GM19023 (cell line): ENCODE data around the gene PTPRN2.

ENCODE experiments used
- ATAC-seq: cut with Tn5 transposase; IDR thresholded peaks from one replicate; pipeline ENCODE4 v1.9.1; 2021; ENCODE audit warnings: mild to moderate bottlenecking, moderate library complexity; ENCODE audit not compliant: unreplicated experiment

PTPRN2 gene

DNA sequence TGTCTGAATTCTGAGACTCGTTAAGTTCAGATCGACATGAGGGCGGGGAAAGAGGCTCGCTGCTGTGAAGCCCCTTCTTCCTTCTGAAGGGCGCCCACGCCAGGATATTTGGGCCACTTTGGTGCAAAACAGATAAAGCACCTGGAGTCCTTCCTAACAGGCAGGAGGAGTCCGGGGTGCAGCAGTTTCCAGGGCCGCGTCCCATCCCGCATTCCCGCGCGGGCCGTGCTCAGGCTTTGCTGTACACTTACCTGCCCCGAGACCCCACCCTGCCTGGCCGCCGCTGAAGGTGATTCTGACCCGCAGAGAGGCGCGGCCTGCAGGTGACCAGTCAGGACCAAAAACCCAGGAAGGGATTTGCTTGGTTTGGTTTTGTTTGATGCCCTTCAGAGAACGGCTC is 454.6 kb downstream of the PTPRN2 start:
- ATAC-seq, result no peak

DNA sequence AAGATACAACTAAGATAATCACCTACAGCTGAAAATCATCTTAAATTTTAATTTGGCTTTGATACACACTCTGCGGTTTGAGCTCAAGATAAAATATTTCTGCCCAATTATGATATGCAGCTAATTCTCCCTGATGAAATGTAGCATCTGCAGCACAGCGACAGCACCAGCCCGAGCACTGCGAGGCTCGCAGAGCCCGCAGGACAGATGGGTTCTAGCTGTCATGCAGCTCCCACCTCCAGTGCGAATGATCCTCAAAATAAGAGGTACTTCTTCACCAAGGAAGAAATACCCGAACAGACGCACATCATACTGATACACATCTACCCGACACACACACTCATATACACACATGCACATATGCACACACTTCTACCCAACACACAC is 457.6 kb downstream of the PTPRN2 start:
- ATAC-seq, result no peak

DNA sequence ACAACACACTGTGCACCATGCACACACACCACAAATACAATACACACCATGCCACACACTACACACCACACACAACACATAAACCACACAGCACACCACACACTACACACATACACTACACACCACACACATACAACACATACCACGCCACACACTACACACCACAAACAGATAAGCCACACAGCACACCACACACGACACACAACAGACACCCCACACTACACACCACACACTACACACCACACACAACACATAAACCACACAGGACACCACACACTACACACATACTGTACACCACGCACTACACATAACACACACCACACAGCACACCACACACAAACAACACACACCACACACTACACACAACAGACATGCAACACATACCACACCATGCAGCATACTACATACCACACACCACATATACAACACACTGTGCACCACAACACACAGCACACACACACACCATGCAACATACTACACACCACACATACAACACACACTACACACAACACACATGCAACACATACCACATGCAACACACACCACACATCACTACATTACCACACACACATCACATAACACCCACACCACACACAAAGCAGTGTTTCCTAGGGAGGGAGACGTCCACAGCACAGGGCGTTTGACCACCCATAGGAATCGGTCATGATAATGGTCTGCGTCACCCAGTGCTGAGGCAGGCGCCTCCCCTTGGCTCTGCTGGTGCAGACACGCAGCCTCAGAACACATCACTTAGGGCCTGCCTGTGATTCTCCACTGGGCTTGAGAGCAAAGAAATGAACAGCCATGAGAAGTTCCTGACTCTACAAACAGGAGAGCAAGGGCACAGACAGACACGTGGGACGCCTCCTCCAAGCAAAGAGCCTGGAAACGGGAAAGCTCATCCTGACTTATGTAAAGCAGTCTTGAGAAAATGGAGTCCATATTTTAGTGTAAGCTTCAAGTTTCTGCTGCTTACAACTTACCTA is 458.3 kb downstream of the PTPRN2 start:
- no peak for ATAC-seq

DNA sequence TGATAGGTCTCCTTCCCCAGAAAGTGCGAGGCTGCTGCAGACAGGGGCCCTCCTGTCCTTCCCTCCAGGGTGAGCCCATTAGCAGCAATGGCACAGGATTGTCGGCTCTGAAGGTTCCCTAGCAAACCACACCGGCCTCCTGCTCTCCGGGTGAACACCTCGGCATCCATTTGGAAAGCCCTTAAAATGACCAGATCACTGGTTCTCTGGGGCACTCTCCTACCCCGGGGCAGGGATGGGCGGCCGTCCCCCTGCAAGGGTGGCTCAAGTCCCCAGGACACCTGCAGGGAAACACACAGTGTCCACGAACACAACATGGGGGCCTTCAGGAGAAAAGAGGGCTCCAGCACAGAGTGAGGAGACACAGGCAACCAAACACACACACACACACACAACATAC is 459.1 kb downstream of the PTPRN2 start:
- ATAC-seq, result no peak

DNA sequence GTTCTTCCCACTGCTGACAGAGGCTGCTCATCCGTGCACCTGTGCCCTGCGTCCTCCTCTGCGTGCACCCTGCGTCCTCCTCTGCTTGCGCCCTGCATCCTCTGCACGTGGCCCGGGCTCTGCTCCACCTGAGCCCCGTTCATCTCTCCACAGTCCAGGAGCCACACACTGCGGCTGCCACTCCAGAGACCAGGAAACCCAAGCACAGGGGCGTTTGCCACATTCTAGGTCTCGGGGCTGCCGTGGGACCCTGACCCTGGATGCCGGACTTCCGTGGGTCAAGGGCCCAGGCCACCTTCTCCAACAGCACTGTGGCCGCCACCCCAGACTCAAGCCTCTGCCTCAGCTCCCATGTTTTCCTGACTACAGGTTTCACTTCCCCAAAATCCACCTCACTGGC is 460.4 kb downstream of the PTPRN2 start:
- ATAC-seq, result no peak

DNA sequence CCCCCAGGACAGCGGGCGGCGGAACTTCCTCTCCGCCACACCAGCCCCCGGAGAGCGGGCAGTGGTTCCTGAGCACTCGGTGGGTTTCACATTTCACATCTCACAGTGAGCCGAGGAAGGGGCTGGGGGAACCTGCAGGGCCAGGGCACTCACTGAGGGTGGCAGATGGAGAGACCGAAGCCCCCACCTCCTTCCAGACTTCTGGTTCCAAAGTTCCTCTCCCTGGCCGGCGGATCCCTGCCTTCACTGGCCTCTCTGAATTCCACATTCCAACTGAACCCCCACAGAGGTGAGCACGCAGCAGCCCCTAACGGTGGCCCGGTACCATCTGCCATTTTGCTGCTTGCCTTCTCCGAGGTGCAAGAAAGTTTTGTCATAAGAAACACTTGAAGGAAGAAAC is 461.0 kb downstream of the PTPRN2 start:
- no peak for ATAC-seq

DNA sequence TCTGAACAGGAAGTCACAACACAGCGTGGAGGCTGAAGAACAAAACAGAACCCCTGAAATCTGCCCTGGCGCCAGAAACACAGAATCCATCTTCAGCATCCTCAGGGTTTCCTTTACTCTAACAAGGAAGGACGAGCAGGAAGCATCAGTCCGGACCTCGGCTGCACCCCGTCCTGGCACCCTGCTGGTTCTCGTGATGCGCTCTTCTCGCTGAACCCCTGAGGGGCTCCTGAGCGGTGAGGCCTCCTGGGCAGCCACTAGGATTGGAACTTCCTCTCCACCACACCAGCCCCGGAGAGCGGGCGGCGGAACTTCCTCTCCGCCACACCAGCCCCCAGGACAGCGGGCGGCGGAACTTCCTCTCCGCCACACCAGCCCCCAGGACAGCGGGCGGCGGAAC is 461.9 kb downstream of the PTPRN2 start:
- no peak for ATAC-seq

DNA sequence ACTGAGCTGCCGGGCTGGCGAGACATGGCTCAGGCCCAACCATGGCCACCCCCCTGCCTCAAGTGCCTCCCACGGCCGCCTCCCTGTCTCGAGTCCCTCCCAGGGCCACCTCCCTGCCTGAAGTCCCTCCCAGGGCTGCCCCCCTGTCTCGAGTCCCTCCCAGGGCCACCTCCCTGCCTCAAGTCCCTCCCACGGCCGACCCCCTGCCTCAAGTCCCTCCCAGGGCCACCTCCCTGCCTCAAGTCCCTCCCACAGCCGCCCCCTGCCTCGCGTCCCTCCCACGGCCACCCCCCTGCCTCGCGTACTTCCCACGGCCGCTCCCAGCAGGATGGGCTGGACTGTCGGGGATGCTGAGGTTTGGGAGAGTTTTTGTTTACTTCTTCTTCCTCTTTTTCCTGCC is 462.5 kb downstream of the PTPRN2 start:
- no peak for ATAC-seq

DNA sequence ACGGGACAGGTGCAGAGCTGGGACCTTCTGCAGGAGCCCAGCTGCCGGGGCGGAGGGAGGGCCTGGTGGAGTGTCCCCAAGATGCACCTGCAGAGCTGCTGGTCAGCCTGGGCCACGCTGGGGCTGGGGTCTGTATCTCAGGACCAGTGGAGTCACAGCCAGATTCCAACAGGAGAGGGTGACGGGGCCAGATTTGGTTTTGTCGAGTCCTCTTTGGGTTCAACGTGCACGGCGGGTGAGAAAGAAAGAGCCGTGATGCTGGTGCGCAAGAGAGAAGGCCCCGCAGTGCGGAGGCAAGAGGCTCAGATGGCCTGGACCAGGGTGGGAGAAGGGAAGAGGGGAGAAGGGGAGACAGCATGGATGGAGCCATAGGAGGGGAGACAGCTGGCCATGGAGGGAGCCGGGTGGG is 462.9 kb downstream of the PTPRN2 start:
- no peak for ATAC-seq

DNA sequence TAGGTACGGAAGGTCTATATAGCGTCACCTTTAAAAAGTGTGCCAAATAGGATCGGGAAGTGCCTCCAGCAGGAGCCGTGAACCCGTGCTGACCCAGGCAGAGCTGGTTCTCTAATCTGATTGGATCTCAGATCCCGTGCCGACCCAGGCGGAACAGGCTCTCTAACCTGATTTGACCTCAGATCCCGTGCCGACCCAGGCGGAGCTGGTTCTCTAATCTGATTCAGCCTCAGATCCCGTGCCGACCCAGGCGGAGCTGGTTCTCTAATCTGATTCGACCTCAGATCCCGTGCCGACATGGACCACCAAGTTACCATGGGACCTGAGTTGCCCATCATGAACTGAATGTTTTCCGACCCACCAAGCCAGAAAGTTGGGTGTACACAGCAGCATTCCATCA is 463.9 kb downstream of the PTPRN2 start:
- ATAC-seq, result no peak

DNA sequence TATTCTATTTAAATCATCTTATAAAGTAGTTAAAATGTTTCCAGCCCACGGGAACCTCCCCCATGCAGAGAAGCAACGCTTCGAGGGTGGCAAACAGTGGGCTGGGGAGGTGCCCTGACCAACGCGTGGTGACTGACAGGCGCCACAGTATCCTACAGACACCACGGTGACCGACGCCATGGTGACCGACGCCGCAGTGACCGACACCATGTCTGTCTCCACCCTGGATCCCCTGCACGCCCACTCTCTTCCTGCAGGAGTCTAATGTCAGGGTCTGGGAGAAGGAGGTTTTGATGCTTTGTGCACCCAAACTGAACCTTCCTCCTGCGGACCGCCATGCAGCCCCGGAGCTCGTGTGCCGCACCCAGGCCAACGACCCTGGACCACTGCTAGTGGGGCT is 464.4 kb downstream of the PTPRN2 start:
- no peak for ATAC-seq

DNA sequence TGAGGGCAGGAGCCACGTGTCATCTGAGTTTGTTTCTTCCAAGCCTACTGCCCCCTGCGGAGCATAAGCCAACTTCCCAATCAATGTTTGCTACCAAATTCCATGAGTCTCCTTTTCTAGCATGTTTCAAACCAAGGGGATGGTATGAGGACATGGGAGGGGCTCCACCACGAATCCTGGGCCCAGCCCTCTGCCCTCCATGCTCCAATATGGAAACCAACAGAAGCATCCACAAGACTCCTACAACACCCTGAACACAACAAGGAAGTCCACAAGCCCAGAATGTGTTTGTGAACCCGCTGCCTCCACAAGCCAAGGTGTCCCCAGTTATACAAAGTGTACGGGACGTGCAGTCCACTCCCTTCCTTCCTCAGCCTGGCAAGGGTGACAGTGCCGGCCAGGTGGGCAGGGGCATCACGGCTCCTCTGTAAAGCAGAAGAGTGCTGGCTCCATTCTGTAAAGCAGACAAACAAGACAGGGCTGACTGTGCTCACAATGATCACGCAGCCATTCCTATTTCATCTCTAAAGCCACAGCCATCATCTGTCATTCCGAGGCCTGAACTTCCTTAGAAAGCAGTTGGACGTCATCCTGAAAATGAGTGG is 466.1 kb downstream of the PTPRN2 start:
- ATAC-seq, result no peak

DNA sequence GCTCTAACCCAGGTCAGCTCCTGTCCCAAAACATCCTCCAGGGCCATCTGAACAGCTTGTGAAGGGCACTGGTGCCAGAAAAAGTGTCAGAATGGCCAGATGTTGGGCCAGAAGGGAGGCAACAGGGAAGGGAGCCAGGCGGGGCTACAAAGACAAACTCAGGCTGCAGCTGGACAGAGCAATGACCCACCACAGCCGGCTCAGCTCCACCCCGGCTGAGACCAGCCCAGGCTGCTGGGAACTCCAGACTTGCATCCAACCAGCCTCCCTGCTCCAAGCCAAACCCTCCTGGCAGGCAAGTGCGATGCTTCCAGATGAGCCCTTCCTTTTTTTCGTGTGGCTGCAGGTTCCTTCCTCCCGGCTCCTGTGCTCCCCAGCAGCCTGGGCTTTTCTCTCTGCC is 466.9 kb downstream of the PTPRN2 start:
- ATAC-seq, result no peak

DNA sequence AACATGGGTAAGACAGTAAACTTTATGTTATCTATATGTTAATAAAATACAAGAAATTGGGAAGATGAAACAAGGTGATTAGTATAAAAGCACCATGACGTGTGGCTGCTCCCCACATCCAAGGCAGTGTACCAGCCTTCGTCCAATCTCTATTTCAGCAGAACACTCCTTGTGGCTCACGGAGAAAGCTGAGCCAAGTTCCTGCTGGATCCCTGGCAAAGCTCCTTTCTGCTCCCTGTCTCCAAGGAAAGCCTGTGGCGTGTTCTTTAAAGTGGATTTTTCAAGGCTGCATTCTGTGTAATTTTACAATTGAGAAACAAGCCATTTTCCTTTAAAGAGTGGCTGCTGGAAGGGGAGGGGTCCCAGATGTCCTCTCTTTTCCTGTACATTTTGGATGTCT is 467.3 kb downstream of the PTPRN2 start:
- ATAC-seq, result no peak

DNA sequence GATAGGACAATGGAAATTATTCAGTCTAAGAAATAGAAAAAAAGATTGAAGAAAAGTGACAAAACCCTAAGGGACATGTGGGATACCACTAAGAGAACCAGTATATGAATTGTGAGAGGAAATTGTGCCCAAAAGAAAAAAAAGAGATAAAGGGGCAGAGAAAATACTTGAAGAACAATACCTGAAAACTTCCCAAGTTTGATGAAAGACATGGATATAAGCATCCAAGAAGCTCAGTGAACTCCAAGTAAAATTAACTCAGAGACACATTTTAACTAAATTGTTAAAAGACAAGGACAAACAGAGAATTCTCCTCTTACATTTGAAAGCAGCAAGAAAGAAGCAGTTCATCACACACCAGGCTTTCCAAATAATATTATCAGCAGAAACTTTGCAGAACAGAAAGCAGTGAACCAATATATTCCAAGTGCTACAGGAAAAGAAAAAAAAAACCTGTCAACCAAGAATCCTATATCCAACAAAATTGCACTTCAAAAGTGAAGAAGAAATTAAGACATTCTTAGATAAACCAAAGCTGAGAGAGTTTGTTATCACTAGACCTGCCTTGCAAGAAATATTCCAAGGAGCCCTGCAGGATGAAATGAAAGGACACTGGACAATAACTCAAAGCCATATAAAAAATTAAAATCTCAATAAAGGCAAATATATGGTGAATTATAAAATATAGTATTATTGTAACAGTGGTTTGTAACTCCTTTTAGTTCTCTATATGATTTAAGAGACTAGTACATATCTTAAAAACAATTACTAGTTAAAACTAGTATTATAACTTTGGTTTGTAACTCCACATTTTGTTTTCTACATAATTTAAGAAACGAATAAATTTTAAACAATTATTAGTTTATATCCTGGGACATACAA is 470.0 kb downstream of the PTPRN2 start:
- no peak for ATAC-seq

DNA sequence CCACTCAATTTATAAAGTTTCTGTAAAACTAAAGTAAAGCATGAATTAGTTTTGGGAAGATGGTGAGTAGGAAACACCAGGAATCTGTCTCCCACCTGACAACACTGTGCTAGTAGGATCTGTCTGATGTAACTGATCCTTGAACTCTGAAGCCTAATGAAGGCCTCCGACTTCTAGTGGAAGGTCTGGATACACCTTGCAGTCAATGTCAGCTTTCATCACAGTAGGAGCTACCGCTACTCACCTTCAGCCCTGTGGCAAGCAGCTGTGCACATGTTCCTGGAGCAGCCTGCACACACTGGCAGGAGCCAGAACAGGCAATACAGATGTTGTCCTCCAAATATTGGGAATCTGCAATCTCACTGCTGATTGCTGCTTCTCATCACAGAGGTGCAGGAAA is 471.4 kb downstream of the PTPRN2 start:
- ATAC-seq, result no peak

DNA sequence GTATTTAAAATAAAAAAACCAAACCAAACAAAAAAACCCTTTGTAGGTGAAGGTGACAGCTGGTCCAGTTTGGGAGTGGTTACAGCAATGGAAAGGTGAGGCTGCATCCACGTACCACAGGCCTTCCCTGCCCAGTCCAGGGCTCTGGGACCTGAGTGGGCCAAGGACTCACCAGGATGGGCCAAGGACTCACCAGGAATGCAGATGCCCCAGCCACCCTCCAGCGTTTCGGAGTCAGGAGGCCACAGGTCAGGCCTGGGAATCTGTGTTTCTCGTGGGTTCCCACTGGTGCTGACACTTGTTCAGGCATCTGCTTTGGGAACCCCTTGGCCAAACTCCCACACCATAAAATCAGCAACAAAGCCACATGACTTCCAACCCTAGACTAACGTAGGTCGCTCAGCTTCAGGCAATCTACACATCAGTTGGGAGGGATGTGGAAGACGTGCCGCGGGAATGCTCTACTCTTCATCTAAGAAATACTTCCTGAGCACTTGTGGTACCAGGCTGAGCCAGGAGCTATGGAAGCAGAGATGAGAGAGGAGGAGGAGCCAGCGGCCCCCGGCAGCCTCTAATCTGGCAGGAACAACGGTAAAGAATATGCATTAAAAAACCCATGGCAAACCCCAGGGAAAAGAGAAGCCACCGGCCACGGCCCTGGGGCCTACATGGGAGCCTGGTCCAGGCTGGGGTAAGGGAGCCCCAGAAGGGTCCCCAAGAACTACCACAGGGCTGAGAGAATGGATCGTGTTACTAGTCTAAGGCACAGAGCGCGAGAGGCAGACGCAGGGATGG is 473.4 kb downstream of the PTPRN2 start:
- no peak for ATAC-seq

DNA sequence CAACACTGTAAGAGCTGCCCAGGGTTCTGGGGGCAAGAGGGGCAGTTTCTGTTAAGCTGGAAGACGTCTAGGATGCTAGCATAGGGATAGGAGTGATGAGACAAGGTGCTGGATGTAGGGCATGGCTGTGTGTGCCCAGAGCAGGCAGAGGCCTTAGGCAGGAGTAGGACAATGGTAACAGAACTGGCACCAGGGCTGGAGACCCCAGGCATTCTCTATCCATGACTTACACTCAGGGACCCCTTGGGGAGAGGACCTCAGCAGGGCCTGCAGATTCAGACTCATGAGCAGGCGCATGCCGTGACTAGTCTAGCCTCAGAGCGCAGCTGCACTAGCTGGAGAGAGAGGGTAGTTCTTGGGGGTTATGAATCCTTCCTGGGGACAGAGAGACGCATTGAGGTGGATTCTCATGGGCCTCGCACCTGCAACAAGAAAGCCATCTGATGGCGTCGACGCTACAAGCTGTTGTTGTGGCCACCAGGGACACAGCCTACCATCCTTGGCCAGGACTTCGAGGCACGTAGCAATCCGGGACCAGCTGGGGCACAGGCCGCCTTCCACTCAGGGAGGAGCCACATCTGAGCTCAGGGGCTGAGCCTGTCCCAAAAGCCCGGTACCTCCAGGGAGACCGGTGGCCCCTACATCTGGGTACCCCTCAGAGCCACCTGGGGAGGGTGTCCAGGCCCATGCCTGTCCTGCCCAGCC is 474.1 kb downstream of the PTPRN2 start:
- ATAC-seq, result no peak

DNA sequence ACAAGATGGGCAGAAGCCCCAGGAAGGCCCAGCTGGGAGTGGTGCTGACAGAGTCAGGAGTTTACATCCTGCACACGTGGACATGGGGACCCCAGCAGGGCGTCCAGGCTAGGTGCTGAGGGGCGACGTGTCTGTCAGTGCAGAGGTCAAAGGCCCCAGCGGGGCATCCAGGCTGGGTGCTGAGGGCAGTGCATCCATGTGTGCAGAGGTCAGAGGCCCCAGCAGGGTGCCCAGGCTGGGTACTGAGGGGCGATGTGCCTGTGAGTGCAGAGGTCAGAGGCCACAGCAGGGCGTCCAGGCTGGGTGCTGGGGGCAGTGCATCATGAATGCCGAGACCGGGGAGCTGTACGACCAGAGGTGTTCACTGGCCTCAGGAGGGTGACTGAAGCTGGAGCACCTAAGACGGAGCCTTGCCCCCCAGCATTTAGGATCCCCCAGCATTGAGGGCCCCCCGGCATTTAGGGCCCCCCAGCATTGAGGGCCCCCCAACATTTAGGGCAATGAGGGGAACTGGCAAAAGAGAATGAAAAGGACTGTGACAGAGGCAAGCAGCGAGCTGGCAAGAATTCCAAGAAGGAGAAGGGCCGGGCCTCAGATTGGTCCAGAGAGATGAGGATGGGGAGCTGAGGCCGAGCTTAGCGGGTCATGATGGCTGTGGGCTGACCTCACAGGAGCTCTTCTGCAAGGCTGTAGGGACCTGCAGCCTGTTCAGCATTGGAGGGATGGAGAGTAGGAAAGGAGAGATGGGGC is 474.9 kb downstream of the PTPRN2 start:
- no peak for ATAC-seq
